Heart right ventricle (tissue), 16 donors: ENCODE data around the gene SLC39A11. TPM values are rescaled to one million over a fixed set of nuclear protein-coding genes. Genes with fewer than 3 reads are reported as not detected.

Source experiments
- ATAC-seq, 8 donors: fragments of 200-7000 bp; cut with Tn5 transposase; one replicate each; pipeline ENCODE4 v1.9.1; 2020; ENCODE audit warnings: mild to moderate bottlenecking in 8 of 8, moderate library complexity in 8 of 8, moderate number of reproducible peaks in 1 of 8
- DNase-seq, 2 donors: peaks; one replicate each; pipeline ENCODE4 v3.0.0-alpha.2; 2020
- H3K27ac ChIP-seq, 10 donors: fragments of 200-600 bp; sonication (generic) in 2 of 10; one replicate each; pipeline versions ENCODE4 v1.5.0 to v1.8.0; 2020 to 2022; ENCODE audit warnings: mild to moderate bottlenecking in 3 of 10
- H3K27me3 ChIP-seq, 7 donors: fragments of 200-600 bp; one replicate each; pipeline ENCODE4 v1.8.0; 2021 to 2022; ENCODE audit warnings: mild to moderate bottlenecking in 2 of 7
- H3K36me3 ChIP-seq, 9 donors: fragments of 200-600 bp; sonication (generic) in 1 of 9; one replicate each; pipeline versions ENCODE4 v1.5.0 to v1.8.0; 2020 to 2022; ENCODE audit warnings: mild to moderate bottlenecking in 2 of 9
- H3K4me1 ChIP-seq, 9 donors: fragments of 200-600 bp; sonication (generic) in 1 of 9; one replicate each; pipeline versions ENCODE4 v1.5.0 to v1.8.0; 2020 to 2022; ENCODE audit warnings: mild to moderate bottlenecking in 4 of 9
- H3K4me3 ChIP-seq, 10 donors: fragments of 200-600 bp; sonication (generic) in 2 of 10; one replicate each; pipeline versions ENCODE4 v1.5.0 to v1.8.0; 2020 to 2022; ENCODE audit warnings: mild to moderate bottlenecking in 7 of 10, moderate library complexity in 2 of 10
- H3K9me3 ChIP-seq, 11 donors: fragments of 200-600 bp in 10 of 11; sonication (generic) in 2 of 11; one replicate each; pipeline versions ENCODE4 v1.5.0 to v1.8.0; 2013 to 2022; ENCODE audit warnings: mild to moderate bottlenecking in 2 of 11, control low read depth in 1 of 11, moderate library complexity in 1 of 11
- WGBS, 2 donors: extraction: QIAGEN DNeasy Blood & Tissue Kit; methylation state at CpG; one replicate each; pipeline ENCODE4 v1.1.7; 2013; ENCODE audit warnings: inconsistent platforms in 1 of 2; 5-methylcytosine and 5-hydroxymethylcytosine counted together
- intact Hi-C, 10 donors: fragments of 100-400 bp; cut with DNase I; formaldehyde crosslinking; loops; one replicate each; pipeline versions ENCODE4 v1.11.1 to v1.14.2; 2022
- polyA plus RNA-seq, 2 donors: library from polyadenylated mRNA; stranded (reverse); fragments of 200-250 nt; gene quantifications; one replicate each; pipeline ENCODE4 v1.2.3, GENCODE V29; 2013
- total RNA-seq, 10 donors: library from RNA; stranded (reverse); fragmentation: NEBNext Ultra II Directional in 3 of 10; extraction: Animal tissue kit (Norgen Biotek cat#: 25700) in 3 of 10; gene quantifications; one replicate each; pipeline versions ENCODE4 v1.2.1 to v1.2.4, GENCODE V29; 2021 to 2023
- TF ChIP-seq, protein P1 (sequence below), 9 donors: fragments of 200-600 bp; sonication (generic) in 2 of 9; IDR thresholded peaks; one replicate each; pipeline versions ENCODE4 v1.5.0 to v1.8.0; 2021 to 2022; ENCODE audit warnings: antibody characterized with exemption in 9 of 9, mild to moderate bottlenecking in 5 of 9, moderate library complexity in 1 of 9
- donor health status: Arrhythmogenic right ventricular cardiomyopathy.
- donor health status: ischemic (EF 13 %, LVEDD 7.1; RV severe dilation, severe dysfunction).
- donor health status: healthy with polysubstance abuse.
- donor health status: DM: no; HTN: yes; CAD: no.
- donor health status: DM: no; HTN: no; CAD: no.
- donor health status: ischemic (EF 25% LVEDD 6.9; RV normal size, moderate dysfunction).
- donor health status: ischemic (EF 25% LVEDD 5.7; RV mildly dilated, moderate dysfunction).
- donor health status: healthy.
- donor health status: DM: yes; HTN: yes; CAD: no.
- donor health status: Ischemic cardiomyopathy.
- donor health status: ischemic (EF 35%, LVEDD 5.7; RV mildly dilated, moderate dysfunction).
- donor health status: nonischemic (EF 11% LVEDD 7.7; RV severe dilation, severe dysfunction).
- donor health status: DM: yes; HTN: yes; CAD: no.
- donor health status: PGD.
- donor health status: ischemic (EF 29% LVEDD 5.4; RV normal size, mild dysfunction).
- donor health status: nonischemic (EF 23%, LVEDD 6.1; RV moderate dilation, normal function).

SLC39A11 gene
- total and polyA plus RNA-seq, 12 donors, result 2.4 to 11.3 (median 6.4) TPM

DNA sequence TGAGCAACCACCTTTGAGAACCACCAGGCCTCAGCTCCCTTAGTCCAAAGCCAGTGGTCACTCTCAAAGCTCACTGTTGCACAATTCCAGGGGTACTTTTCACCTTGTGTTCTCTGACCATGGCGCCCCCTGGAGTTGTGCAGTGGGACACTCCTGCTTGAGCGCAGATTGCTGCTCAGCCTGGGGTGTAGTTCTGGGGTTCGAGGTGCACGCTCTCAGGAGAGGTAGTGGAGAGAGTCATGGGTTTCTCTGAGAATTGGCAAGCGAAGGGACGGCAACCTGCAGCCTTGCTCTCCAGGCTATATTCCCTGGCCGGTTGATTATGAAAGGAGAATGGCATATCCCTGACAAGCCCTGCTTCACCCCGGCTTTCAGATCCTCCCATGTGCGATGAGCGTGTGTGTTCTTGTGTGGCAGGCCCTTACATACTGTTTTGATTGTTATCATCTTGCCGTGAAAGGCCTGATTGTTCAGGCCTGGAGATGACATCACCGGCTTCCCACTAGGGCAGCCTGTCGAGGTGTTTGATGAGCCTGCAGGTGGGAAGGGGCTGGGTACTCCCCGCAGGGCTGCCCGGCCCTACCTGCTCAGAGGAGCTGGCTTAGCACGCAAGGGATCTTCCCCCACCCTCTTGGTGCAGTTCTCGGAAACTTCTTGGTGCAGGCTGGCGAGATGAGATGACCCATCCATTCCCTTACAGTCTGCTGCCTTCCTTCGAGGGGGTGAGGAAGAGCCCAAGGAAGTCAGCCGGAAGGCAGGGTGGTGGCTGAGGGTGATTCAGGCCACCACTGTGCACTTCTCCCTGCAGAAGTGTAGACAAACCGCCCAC lies 431.2 kb downstream of the SLC39A11 start:
- H3K9me3 ChIP-seq, result no peaks in the 10 kb centered on the region
- H3K4me3 ChIP-seq, result no peak overlapping the region
- DNase-seq (no peak), ATAC-seq (no peak)
- TF ChIP-seq, protein P1, sequence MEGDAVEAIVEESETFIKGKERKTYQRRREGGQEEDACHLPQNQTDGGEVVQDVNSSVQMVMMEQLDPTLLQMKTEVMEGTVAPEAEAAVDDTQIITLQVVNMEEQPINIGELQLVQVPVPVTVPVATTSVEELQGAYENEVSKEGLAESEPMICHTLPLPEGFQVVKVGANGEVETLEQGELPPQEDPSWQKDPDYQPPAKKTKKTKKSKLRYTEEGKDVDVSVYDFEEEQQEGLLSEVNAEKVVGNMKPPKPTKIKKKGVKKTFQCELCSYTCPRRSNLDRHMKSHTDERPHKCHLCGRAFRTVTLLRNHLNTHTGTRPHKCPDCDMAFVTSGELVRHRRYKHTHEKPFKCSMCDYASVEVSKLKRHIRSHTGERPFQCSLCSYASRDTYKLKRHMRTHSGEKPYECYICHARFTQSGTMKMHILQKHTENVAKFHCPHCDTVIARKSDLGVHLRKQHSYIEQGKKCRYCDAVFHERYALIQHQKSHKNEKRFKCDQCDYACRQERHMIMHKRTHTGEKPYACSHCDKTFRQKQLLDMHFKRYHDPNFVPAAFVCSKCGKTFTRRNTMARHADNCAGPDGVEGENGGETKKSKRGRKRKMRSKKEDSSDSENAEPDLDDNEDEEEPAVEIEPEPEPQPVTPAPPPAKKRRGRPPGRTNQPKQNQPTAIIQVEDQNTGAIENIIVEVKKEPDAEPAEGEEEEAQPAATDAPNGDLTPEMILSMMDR (IDR thresholded peaks at IDR 0.05), result no peak
- peaks cover 0 to 10% (median 0%) of the 10 kb centered on the region in 9 donors for H3K4me1 ChIP-seq
- H3K36me3 ChIP-seq, result no peaks in the 10 kb centered on the region
- H3K27me3 ChIP-seq, result no peaks in the 10 kb centered on the region
- H3K27ac ChIP-seq, result no peak overlapping the region
- 88 to 90% methylated on average over 21 of the region's 21 CpGs for WGBS, 2 donors
- intact Hi-C loops, result no loop called here

- intact Hi-C loops, result no loop called here
- 83 to 88% methylated on average over 20 of the region's 20 CpGs for WGBS, 2 donors
- no peak for ATAC-seq
- H3K4me3 ChIP-seq, result no peak overlapping the region
- H3K27ac ChIP-seq, result no peak overlapping the region
- H3K27me3 ChIP-seq, result no peaks in the 10 kb centered on the region
- peaks cover 0 to 10% (median 0%) of the 10 kb centered on the region in 9 donors for H3K4me1 ChIP-seq
- DNase-seq, result no peak
- no peaks in the 10 kb centered on the region for H3K36me3 ChIP-seq
- TF ChIP-seq, protein P1 (IDR thresholded peaks at IDR 0.05), result no peak
- no peaks in the 10 kb centered on the region for H3K9me3 ChIP-seq
Measured at GRCh38 chr17:72660274-72661115, 432.0 kb downstream of the SLC39A11 start.

DNA sequence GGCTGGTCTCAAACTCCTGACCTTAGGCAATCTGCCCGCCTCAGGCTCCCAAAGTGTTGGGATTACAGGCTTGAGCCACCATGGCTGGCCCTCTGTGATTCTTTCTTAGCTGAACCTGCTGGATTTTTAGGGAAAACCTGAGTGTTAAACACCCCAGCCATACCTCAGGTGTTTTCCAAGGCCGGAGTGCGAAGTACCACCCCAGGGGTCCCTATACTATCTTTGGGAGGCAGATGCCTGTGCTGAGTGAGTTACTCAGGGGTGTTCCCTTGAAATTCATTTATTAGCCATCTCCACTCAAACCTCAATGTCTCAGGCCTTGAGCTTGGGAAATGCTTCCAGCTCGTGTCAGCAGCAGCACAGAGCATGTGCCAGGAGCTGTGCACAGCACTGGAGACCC lies 432.7 kb downstream of the SLC39A11 start:
- no peak for DNase-seq
- no peak overlapping the region for H3K4me3 ChIP-seq
- no peaks in the 10 kb centered on the region for H3K27me3 ChIP-seq
- ATAC-seq, result no peak
- H3K9me3 ChIP-seq, result no peaks in the 10 kb centered on the region
- H3K4me1 ChIP-seq, result peaks cover 0 to 10% (median 0%) of the 10 kb centered on the region in 9 donors
- no peak overlapping the region for H3K27ac ChIP-seq
- TF ChIP-seq, protein P1 (IDR thresholded peaks at IDR 0.05), result no peak
- no peaks in the 10 kb centered on the region for H3K36me3 ChIP-seq
- 81 to 96% methylated on average over 4 of the region's 4 CpGs for WGBS, 2 donors
- intact Hi-C loops, result loop anchor here in 1 of 10 donors (10.0 kb wide), 1 partner anchor 105 kb away; no protein-coding TSS in a partner anchor

DNA sequence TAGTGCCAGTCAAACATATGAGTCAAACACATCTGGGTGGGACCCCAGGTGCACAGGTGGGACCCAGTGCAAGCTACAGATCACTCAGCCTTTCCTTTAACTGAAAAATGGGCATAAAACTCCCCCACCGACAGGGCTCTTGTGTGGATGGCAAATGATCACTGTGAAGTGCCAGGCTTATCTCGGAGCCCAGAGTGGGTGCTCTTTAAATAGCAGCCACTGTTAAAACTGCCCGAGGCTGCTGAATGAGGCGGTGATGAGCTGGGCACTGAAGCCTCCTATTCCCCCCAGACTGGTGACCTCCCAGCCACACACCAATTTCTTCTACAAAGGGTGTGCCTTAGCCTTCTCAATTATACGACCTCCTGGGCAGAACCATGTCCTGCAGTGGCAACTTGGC lies 433.8 kb downstream of the SLC39A11 start:
- ATAC-seq, result peak; percentile 49 to 87 (median 82)

More for the DNA sequence above, 433.8 kb downstream of the SLC39A11 start:
- Histone ChIP-seq H3K4me1 (peaks cover 0 to 10% (median 0%) of the 10 kb centered on the region in 9 donors), H3K27ac (no peak overlapping the region), H3K36me3 (no peaks in the 10 kb centered on the region), H3K4me3 (no peak overlapping the region), H3K9me3 (no peaks in the 10 kb centered on the region), H3K27me3 (no peaks in the 10 kb centered on the region)
- TF ChIP-seq, protein P1 (IDR thresholded peaks at IDR 0.05), result no peak
- intact Hi-C loops, result loop anchor here in 1 of 10 donors (10.0 kb wide), 1 partner anchor 104 kb away; no protein-coding TSS in a partner anchor
- WGBS, 2 donors, result 44 to 58% methylated on average over 5 of the region's 5 CpGs
- DNase-seq, result peak in 1 of 2 donors; percentile 11
